Psoas muscle (tissue), 8 donors: Measurements from ENCODE around the gene GRK5. TPM values are rescaled to one million over a fixed set of nuclear protein-coding genes. Genes with fewer than 3 reads are reported as not detected.

Source experiments
- ATAC-seq, 4 donors: fragments of 200-7000 bp; cut with Tn5 transposase; one replicate each; pipeline ENCODE4 v1.9.1; 2020; ENCODE audit warnings: moderate library complexity in 3 of 4, mild to moderate bottlenecking in 2 of 4
- DNase-seq, 2 donors: peaks; one replicate each; pipeline ENCODE4 v3.0.0-alpha.2; 2020
- H3K27ac ChIP-seq: fragments of 200-600 bp; one replicate; pipeline ENCODE4 v1.8.0; 2022
- H3K27me3 ChIP-seq, 3 donors: fragments of 200-600 bp in 1 of 3; one replicate each; pipeline versions ENCODE4 v1.6.1 to v1.8.0; 2013 to 2022; ENCODE audit warnings: low read length in 2 of 3, mild to moderate bottlenecking in 2 of 3, moderate library complexity in 1 of 3; ENCODE audit not compliant: insufficient read depth in 3 of 3
- H3K36me3 ChIP-seq, 2 donors: fragments of 200-600 bp in 1 of 2; one replicate each; pipeline versions ENCODE4 v1.6.1 to v1.8.0; 2013 to 2022; ENCODE audit warnings: low read depth in 1 of 2, mild to moderate bottlenecking in 1 of 2, moderate library complexity in 1 of 2; ENCODE audit not compliant: insufficient read depth in 1 of 2
- H3K4me1 ChIP-seq: fragments of 200-600 bp; one replicate; pipeline ENCODE4 v1.8.0; 2022
- H3K4me3 ChIP-seq: fragments of 200-600 bp; one replicate; pipeline ENCODE4 v1.8.0; 2022; ENCODE audit warnings: mild to moderate bottlenecking
- H3K9me3 ChIP-seq: fragments of 200-600 bp; one replicate; pipeline ENCODE4 v1.8.0; 2022
- CTCF ChIP-seq: fragments of 200-600 bp; IDR thresholded peaks from one replicate; pipeline ENCODE4 v1.8.0; 2022; ENCODE audit warnings: antibody characterized with exemption
- WGBS, 3 donors: extraction: QIAGEN DNeasy Blood & Tissue Kit; methylation state at CpG; one replicate each; pipeline versions ENCODE4 v1.1.6 to v1.1.7; 2013; 5-methylcytosine and 5-hydroxymethylcytosine counted together
- intact Hi-C, 2 donors: fragments of 100-400 bp; cut with DNase I; formaldehyde crosslinking; loops; one replicate each; pipeline versions ENCODE4 v1.11.0 to v1.14.2; 2022
- polyA plus RNA-seq, 3 donors: library from polyadenylated mRNA; stranded (reverse); fragments of 200-250 nt; gene quantifications; one replicate each; pipeline ENCODE4 v1.2.3, GENCODE V29; 2013
- total RNA-seq, 4 donors: library from RNA; stranded (reverse); fragmentation: NEBNext Ultra II Directional in 2 of 4; extraction: Animal tissue kit (Norgen Biotek cat#: 25700) in 2 of 4; gene quantifications; one replicate each; pipeline versions ENCODE4 v1.2.1 to v1.2.4, GENCODE V29; 2021 to 2023
- donor health status: healthy with polysubstance abuse.
- donor health status: DM: no; HTN: no; CAD: no; lungs with moderate emphysema.
- donor health status: Bipolar disorder and iron deficiency.
- donor health status: healthy.
- donor health status: DM: yes; HTN: yes; CAD: no.
- donor health status: DM: no; HTN: no; CAD: no.
- donor health status: DM: no; HTN: no; CAD: no.
- donor health status: DM: yes; HTN: yes; CAD: no.

The GRK5 gene
- total and polyA plus RNA-seq, 7 donors, result 7.0 to 15.5 (median 8.0) TPM

GRCh38 chr10:119301397-119301796 lies 94.0 kb downstream of the GRK5 start:
- ATAC-seq (no peak), DNase-seq (no peak)
- no peak for TF ChIP-seq CTCF
- Histone ChIP-seq H3K27me3 (no peaks in the 10 kb centered on the region), H3K4me3 (no peak overlapping the region), H3K36me3 (no peaks in the 10 kb centered on the region), H3K27ac (no peak overlapping the region), H3K9me3 (no peaks in the 10 kb centered on the region), H3K4me1 (peaks cover 3% of the 10 kb centered on the region)
- intact Hi-C loops, result no loop called here
- WGBS, 3 donors, result 67 to 71% (median 69%) methylated on average over 8 of the region's 8 CpGs

GRCh38 chr10:119302172-119302571 lies 94.8 kb downstream of the GRK5 start:
- no peak for TF ChIP-seq CTCF
- WGBS, 3 donors, result 69 to 88% (median 74%) methylated on average over 3 of the region's 3 CpGs
- Histone ChIP-seq H3K4me3 (no peak overlapping the region), H3K27me3 (no peaks in the 10 kb centered on the region), H3K9me3 (no peaks in the 10 kb centered on the region), H3K4me1 (no peaks in the 10 kb centered on the region), H3K27ac (no peak overlapping the region), H3K36me3 (no peaks in the 10 kb centered on the region)
- DNase-seq, result no peak
- ATAC-seq, result no peak
- intact Hi-C loops, result no loop called here

- intact Hi-C loops, result no loop called here
- Histone ChIP-seq H3K36me3 (no peaks in the 10 kb centered on the region), H3K4me3 (no peak overlapping the region), H3K9me3 (no peaks in the 10 kb centered on the region), H3K27me3 (no peaks in the 10 kb centered on the region), H3K4me1 (no peaks in the 10 kb centered on the region), H3K27ac (no peak overlapping the region)
- no peak for TF ChIP-seq CTCF
- ATAC-seq (no peak), DNase-seq (no peak)
- WGBS, 3 donors, result 87 to 91% (median 87%) methylated on average over 12 of the region's 12 CpGs
Measured at GRCh38 chr10:119302591-119303253, 95.4 kb downstream of the GRK5 start.

GRCh38 chr10:119303886-119304285 lies 96.5 kb downstream of the GRK5 start:
- 92 to 97% (median 93%) methylated on average over 3 of the region's 3 CpGs for WGBS, 3 donors
- Histone ChIP-seq H3K4me3 (no peak overlapping the region), H3K9me3 (no peaks in the 10 kb centered on the region), H3K36me3 (no peaks in the 10 kb centered on the region), H3K27ac (no peak overlapping the region), H3K27me3 (no peaks in the 10 kb centered on the region), H3K4me1 (no peaks in the 10 kb centered on the region)
- DNase-seq (peak in 1 of 2 donors; percentile 19), ATAC-seq (no peak)
- TF ChIP-seq CTCF, result no peak
- intact Hi-C loops, result no loop called here

GRCh38 chr10:119304541-119304940 lies 97.2 kb downstream of the GRK5 start:
- Histone ChIP-seq H3K27me3 (no peaks in the 10 kb centered on the region), H3K4me3 (no peak overlapping the region), H3K9me3 (no peaks in the 10 kb centered on the region), H3K36me3 (no peaks in the 10 kb centered on the region), H3K27ac (no peak overlapping the region), H3K4me1 (no peaks in the 10 kb centered on the region)
- ATAC-seq, result no peak
- peak in 1 of 2 donors; percentile 41 for DNase-seq
- intact Hi-C loops, result no loop called here
- no peak for TF ChIP-seq CTCF
- WGBS, 3 donors, result 88 to 92% (median 89%) methylated on average over 8 of the region's 8 CpGs
